Endothelial cell (in vitro differentiated cells): ENCODE measurements around the gene IVL. TPM values are rescaled to one million over a fixed set of nuclear protein-coding genes. Genes with fewer than 3 reads are reported as not detected.

Source experiments
- DNase-seq: peaks from one replicate; pipeline ENCODE4 v3.0.0; 2021; ENCODE audit warnings: low spot score
- H3K27ac Mint-ChIP-seq: one replicate; pipeline ENCODE4 v1.8.0; 2021; ENCODE audit warnings: mixed read lengths, inconsistent platforms; ENCODE audit not compliant: unreplicated experiment
- H3K27me3 Mint-ChIP-seq: one replicate; pipeline ENCODE4 v1.8.0; 2021; ENCODE audit warnings: mild to moderate bottlenecking, moderate library complexity, mixed read lengths, inconsistent platforms; ENCODE audit not compliant: unreplicated experiment
- H3K36me3 Mint-ChIP-seq: one replicate; pipeline ENCODE4 v1.8.0; 2021; ENCODE audit warnings: mild to moderate bottlenecking, low read depth, mixed read lengths, inconsistent platforms; ENCODE audit not compliant: unreplicated experiment
- H3K4me1 Mint-ChIP-seq: one replicate; pipeline ENCODE4 v1.8.0; 2021; ENCODE audit warnings: mild to moderate bottlenecking, mixed read lengths, inconsistent platforms; ENCODE audit not compliant: unreplicated experiment
- H3K4me3 Mint-ChIP-seq: one replicate; pipeline ENCODE4 v1.8.0; 2021; ENCODE audit warnings: mild to moderate bottlenecking, mixed read lengths, inconsistent platforms; ENCODE audit not compliant: unreplicated experiment
- H3K9me3 Mint-ChIP-seq: one replicate; pipeline ENCODE4 v1.8.0; 2021; ENCODE audit warnings: mixed read lengths, inconsistent platforms; ENCODE audit not compliant: unreplicated experiment
- total RNA-seq: library from RNA; stranded (reverse); fragmentation: NEBNext Ultra II Directional; extraction: Animal tissue kit (Norgen Biotek cat#: 25700); gene quantifications from one replicate; pipeline ENCODE4 v1.2.1, GENCODE V29; 2021; ENCODE audit not compliant: unreplicated experiment
- TF ChIP-seq, protein P1 (sequence below): fragments of 200-600 bp; sonication (generic); IDR thresholded peaks from one replicate; pipeline ENCODE4 v1.5.0; 2021; ENCODE audit warnings: antibody characterized with exemption; ENCODE audit not compliant: unreplicated experiment

IVL gene
- total RNA-seq, 1 donor from 2014 or later: not detected

DNA sequence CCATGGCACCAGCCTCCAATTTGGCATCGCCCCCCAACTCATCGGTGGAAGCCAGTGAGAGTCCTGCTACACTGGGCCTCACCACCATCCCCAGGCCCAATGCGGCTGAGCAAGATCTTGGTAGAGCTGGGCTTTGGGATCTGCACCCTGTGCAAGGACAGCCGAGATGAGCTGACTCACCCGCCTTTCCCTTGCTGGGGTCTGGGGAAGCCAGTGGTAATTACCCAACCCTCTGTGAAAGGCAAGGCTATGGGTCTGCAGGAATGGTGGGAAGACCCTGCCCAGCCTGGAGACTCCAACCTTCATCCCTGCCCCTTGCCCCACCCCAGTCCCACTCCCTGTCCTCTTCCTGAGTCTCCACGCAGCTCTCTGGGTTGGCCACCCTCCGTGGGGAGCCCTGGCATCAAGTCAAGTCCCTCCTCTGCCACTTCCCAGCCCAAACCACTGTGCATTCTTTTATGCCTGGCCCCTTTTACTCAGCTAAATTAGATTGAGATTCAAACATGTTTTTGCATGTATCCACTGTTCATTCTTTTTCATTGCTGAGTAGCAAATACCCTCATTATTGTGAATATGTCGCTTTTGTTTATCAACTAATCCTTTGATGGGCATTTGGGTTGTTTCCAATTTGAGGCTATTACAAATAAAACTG, 21.5 kb upstream of the IVL start:
- TF ChIP-seq, protein P1, sequence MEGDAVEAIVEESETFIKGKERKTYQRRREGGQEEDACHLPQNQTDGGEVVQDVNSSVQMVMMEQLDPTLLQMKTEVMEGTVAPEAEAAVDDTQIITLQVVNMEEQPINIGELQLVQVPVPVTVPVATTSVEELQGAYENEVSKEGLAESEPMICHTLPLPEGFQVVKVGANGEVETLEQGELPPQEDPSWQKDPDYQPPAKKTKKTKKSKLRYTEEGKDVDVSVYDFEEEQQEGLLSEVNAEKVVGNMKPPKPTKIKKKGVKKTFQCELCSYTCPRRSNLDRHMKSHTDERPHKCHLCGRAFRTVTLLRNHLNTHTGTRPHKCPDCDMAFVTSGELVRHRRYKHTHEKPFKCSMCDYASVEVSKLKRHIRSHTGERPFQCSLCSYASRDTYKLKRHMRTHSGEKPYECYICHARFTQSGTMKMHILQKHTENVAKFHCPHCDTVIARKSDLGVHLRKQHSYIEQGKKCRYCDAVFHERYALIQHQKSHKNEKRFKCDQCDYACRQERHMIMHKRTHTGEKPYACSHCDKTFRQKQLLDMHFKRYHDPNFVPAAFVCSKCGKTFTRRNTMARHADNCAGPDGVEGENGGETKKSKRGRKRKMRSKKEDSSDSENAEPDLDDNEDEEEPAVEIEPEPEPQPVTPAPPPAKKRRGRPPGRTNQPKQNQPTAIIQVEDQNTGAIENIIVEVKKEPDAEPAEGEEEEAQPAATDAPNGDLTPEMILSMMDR: no peak
- H3K4me1 Mint-ChIP-seq: no peaks in the 10 kb centered on the region
- no peaks in the 10 kb centered on the region for H3K27me3 Mint-ChIP-seq
- H3K36me3 Mint-ChIP-seq: no peaks in the 10 kb centered on the region
- H3K9me3 Mint-ChIP-seq: no peaks in the 10 kb centered on the region
- H3K27ac Mint-ChIP-seq: no peak overlapping the region
- DNase-seq: no peak
- H3K4me3 Mint-ChIP-seq: no peak overlapping the region

DNA sequence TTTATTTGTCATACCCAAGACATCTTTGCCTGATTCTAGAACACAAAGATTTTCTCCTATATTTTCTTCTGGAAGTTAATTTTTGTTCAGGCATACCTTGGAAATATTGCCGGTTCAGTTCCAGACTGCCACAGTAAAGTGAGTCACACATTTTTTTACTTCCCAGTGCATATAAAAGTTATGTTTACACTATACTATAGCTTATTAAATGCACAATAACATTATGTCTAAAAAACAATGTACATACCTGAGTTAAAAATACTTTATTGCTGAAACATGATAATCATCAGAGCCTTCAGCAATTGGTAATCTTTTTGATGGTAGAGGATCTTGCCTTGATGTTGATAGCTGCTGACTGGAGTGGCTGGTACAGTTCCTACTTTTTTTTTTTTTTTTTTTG, 20.2 kb upstream of the IVL start:
- H3K4me3 Mint-ChIP-seq: no peak overlapping the region
- H3K36me3 Mint-ChIP-seq: no peaks in the 10 kb centered on the region
- H3K27me3 Mint-ChIP-seq: no peaks in the 10 kb centered on the region
- H3K9me3 Mint-ChIP-seq: no peaks in the 10 kb centered on the region
- no peak for DNase-seq
- H3K4me1 Mint-ChIP-seq: no peaks in the 10 kb centered on the region
- TF ChIP-seq, protein P1: no peak
- no peak overlapping the region for H3K27ac Mint-ChIP-seq

DNA sequence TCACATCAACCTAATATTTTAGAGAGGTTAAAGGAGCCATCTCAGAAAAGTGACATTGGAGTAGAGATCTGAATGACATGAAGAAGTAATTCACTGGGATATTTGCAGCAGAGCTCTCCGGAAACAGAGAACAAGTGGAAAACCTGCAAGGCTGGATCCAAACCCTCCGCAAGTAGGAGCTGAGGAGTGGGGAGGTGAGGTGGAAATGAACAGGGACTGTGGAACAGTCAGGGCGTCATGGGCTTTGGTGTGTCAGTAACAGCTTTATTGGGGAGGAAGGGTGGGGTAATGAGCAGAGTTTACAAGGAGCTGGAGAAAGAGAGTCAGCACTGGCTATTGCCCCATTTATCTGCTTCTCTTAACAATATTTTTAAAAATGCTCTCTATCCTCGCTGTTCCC, 9.3 kb upstream of the IVL start:
- H3K36me3 Mint-ChIP-seq: no peaks in the 10 kb centered on the region
- no peak for DNase-seq
- H3K4me3 Mint-ChIP-seq: no peak overlapping the region
- H3K4me1 Mint-ChIP-seq: peaks cover 6% of the 10 kb centered on the region
- H3K27me3 Mint-ChIP-seq: peaks cover 7% of the 10 kb centered on the region
- H3K27ac Mint-ChIP-seq: no peak overlapping the region
- TF ChIP-seq, protein P1: no peak
- no peaks in the 10 kb centered on the region for H3K9me3 Mint-ChIP-seq

DNA sequence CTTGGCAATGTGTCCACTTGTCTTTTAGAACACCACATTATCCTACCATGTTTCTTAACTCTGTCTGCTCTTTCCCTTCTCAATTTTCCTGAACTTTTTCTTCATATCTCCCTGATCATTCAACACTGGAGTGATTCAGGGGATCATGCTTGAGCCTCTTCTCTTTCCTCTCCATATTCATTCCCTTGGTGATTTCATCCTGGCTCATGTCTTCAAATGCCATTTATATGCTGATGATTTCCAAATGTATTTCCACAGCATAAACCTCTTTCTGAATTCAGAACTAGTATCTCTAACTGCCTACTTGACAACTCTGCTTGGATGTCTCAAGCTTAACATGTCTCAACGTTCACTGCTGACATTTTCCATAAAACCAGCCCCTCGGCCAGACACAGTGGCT, 8.5 kb upstream of the IVL start:
- no peaks in the 10 kb centered on the region for H3K36me3 Mint-ChIP-seq
- no peak for DNase-seq
- peaks cover 7% of the 10 kb centered on the region for H3K27me3 Mint-ChIP-seq
- H3K4me3 Mint-ChIP-seq: no peak overlapping the region
- H3K27ac Mint-ChIP-seq: no peak overlapping the region
- H3K9me3 Mint-ChIP-seq: no peaks in the 10 kb centered on the region
- TF ChIP-seq, protein P1: no peak
- peaks cover 6% of the 10 kb centered on the region for H3K4me1 Mint-ChIP-seq

GRCh38 chr1:152901631-152902030, 6.7 kb upstream of the IVL start:
- Mint-ChIP-seq H3K4me3 (no peak overlapping the region), H3K9me3 (no peaks in the 10 kb centered on the region), H3K4me1 (peaks cover 5% of the 10 kb centered on the region)

More at GRCh38 chr1:152901631-152902030, 6.7 kb upstream of the IVL start:
- Mint-ChIP-seq H3K27ac (no peak overlapping the region), H3K27me3 (peaks cover 8% of the 10 kb centered on the region), H3K36me3 (no peaks in the 10 kb centered on the region)
- TF ChIP-seq, protein P1: no peak
- DNase-seq: no peak
